ENCODE data around the gene LPO.

The LPO gene

GRCh38 chr17:58263773-58264172 is 25.4 kb downstream of the LPO start:
- no peak for DNase-seq (ENCODE audit: low spot score)

GRCh38 chr17:58264407-58265103 is 26.2 kb downstream of the LPO start:
- no peak for DNase-seq (ENCODE audit: low spot score)

GRCh38 chr17:58265271-58265670 is 26.9 kb downstream of the LPO start:
- no peak for DNase-seq (ENCODE audit: low spot score)

- DNase-seq (ENCODE audit: low spot score), result no peak
Observed at GRCh38 chr17:58265902-58266875, 27.8 kb downstream of the LPO start.

- no peak for DNase-seq (ENCODE audit: low spot score)
Observed at GRCh38 chr17:58267347-58268324, 29.3 kb downstream of the LPO start.

GRCh38 chr17:58268326-58268725 is 29.9 kb downstream of the LPO start:
- DNase-seq (ENCODE audit: low spot score), result no peak

GRCh38 chr17:58268774-58269556 is 30.6 kb downstream of the LPO start:
- no peak for DNase-seq (ENCODE audit: low spot score)

GRCh38 chr17:58269557-58270291 is 31.3 kb downstream of the LPO start:
- no peak for DNase-seq (ENCODE audit: low spot score)

GRCh38 chr17:58270476-58271215 is 32.3 kb downstream of the LPO start:
- no peak for DNase-seq (ENCODE audit: low spot score)

GRCh38 chr17:58271216-58271931 is 33.0 kb downstream of the LPO start:
- DNase-seq (ENCODE audit: low spot score), result no peak

- DNase-seq (ENCODE audit: low spot score), result no peak
Observed at GRCh38 chr17:58272367-58273280, 34.2 kb downstream of the LPO start.

- DNase-seq (ENCODE audit: low spot score), result no peak
Observed at GRCh38 chr17:58273453-58274104, 35.2 kb downstream of the LPO start.

GRCh38 chr17:58275417-58275816 is 37.0 kb downstream of the LPO start:
- DNase-seq (ENCODE audit: low spot score), result no peak

GRCh38 chr17:58276423-58276822 is 38.0 kb downstream of the LPO start:
- no peak for DNase-seq (ENCODE audit: low spot score)

- no peak for DNase-seq (ENCODE audit: low spot score)
Observed at GRCh38 chr17:58277107-58277801, 38.9 kb downstream of the LPO start.

- no peak for DNase-seq (ENCODE audit: low spot score)
Observed at GRCh38 chr17:58277802-58278595, 39.6 kb downstream of the LPO start.
